Spleen (tissue), 11 donors: ENCODE data around the gene ANKRD12. TPM values are rescaled to one million over a fixed set of nuclear protein-coding genes. Genes with fewer than 3 reads are reported as not detected.

ENCODE experiments used
- DNase-seq: peaks from one replicate; pipeline ENCODE4 v3.0.0-alpha.2; 2020
- H3K27ac ChIP-seq, 8 donors: fragments of 200-600 bp; sonication (generic) in 7 of 8; 1 replicate in 4 of 8; 2 replicates in 4 of 8; pipeline versions ENCODE4 v1.5.0 to v1.8.0; 2016 to 2021; ENCODE audit warnings: inconsistent platforms in 4 of 8, mild to moderate bottlenecking in 4 of 8, moderate library complexity in 1 of 8
- H3K27me3 ChIP-seq, 7 donors: fragments of 200-600 bp; sonication (generic) in 6 of 7; replicated peaks in 1 of 7; 1 replicate in 4 of 7; 2 replicates in 3 of 7; pipeline versions ENCODE4 v1.5.0 to v1.8.0; 2016 to 2021; ENCODE audit warnings: inconsistent platforms in 3 of 7, mild to moderate bottlenecking in 1 of 7
- H3K36me3 ChIP-seq, 6 donors: fragments of 200-600 bp; sonication (generic) in 5 of 6; 1 replicate in 4 of 6; 2 replicates in 2 of 6; pipeline versions ENCODE4 v1.5.0 to v1.8.0; 2016 to 2021; ENCODE audit warnings: inconsistent platforms in 2 of 6
- H3K4me1 ChIP-seq, 6 donors: fragments of 200-600 bp; sonication (generic) in 5 of 6; 1 replicate in 3 of 6; 2 replicates in 3 of 6; pipeline versions ENCODE4 v1.5.0 to v1.8.0; 2016 to 2021; ENCODE audit warnings: inconsistent platforms in 3 of 6
- H3K4me3 ChIP-seq, 8 donors: fragments of 200-600 bp; sonication (generic) in 7 of 8; 1 replicate in 4 of 8; 2 replicates in 4 of 8; pipeline versions ENCODE4 v1.5.0 to v1.8.0; 2016 to 2021; ENCODE audit warnings: inconsistent platforms in 4 of 8, mild to moderate bottlenecking in 4 of 8, moderate library complexity in 2 of 8
- H3K9me3 ChIP-seq, 8 donors: fragments of 200-600 bp; sonication (generic) in 7 of 8; 1 replicate in 4 of 8; 2 replicates in 4 of 8; pipeline versions ENCODE4 v1.5.0 to v1.8.0; 2016 to 2021; ENCODE audit warnings: inconsistent platforms in 4 of 8
- POLR2A ChIP-seq, 3 donors: fragments of 450-650 bp; IDR thresholded peaks; one replicate each; pipeline ENCODE4 v1.5.1; 2017; ENCODE audit warnings: antibody characterized with exemption in 3 of 3, mild to moderate bottlenecking in 1 of 3
- POLR2AphosphoS5 ChIP-seq, 3 donors: sonication (generic); formaldehyde crosslinking; IDR thresholded peaks; one replicate each; pipeline ENCODE4 v1.5.1; 2017; ENCODE audit warnings: antibody characterized with exemption in 3 of 3
- WGBS, 5 donors: extraction: QIAGEN DNeasy Blood & Tissue Kit in 3 of 5; methylation state at CpG; one replicate each; pipeline versions ENCODE4 v1.1.5 to v1.1.7; 2013 to 2018; 5-methylcytosine and 5-hydroxymethylcytosine counted together
- intact Hi-C: fragments of 100-400 bp; cut with DNase I; formaldehyde crosslinking; loops from one replicate; pipeline ENCODE4 v1.15.0; 2023; ENCODE audit warnings: low total_unique reads
- polyA plus RNA-seq, 3 donors: library from polyadenylated mRNA; stranded (reverse); fragments of 200-250 nt; gene quantifications; one replicate each; pipeline ENCODE4 v1.2.1, GENCODE V29; 2013
- total RNA-seq, 7 donors: library from RNA; depleted of rRNA in 3 of 7; stranded (reverse); fragments of >200 nt in 3 of 7; fragmentation: NEBNext Ultra II Directional in 4 of 7; extraction: Animal tissue kit (Norgen Biotek cat#: 25700) in 4 of 7; gene quantifications; one replicate each; pipeline versions ENCODE4 v1.1.0 to v1.2.1, GENCODE V29; 2016 to 2021
- TF ChIP-seq, protein P1 (sequence below), 11 experiments: fragments of 200-600 bp in 7 of 11; fragments of 450-650 bp in 4 of 11; sonication (generic) in 4 of 11; IDR thresholded peaks in 8 of 11; conservative IDR thresholded peaks in 3 of 11; 1 replicate in 7 of 11; 2 replicates in 4 of 11; pipeline versions ENCODE4 v1.4.0 to v1.8.0; 2016 to 2021; ENCODE audit warnings: antibody characterized with exemption in 11 of 11, inconsistent platforms in 4 of 11, mild to moderate bottlenecking in 1 of 11
- donor health status: healthy with polysubstance abuse.
- donor health status: DM: no; HTN: no; CAD: no; lungs with moderate emphysema.
- donor health status: DM: no; HTN: no; CAD: no.
- donor health status: Bipolar disorder and iron deficiency.
- donor health status: healthy.
- donor health status: DM: no; HTN: no; CAD: no.
- donor health status: DM: yes; HTN: yes; CAD: no.

Gene ANKRD12
- total and polyA plus RNA-seq, 10 donors = 7.6 to 122 (median 84.4) TPM

DNA sequence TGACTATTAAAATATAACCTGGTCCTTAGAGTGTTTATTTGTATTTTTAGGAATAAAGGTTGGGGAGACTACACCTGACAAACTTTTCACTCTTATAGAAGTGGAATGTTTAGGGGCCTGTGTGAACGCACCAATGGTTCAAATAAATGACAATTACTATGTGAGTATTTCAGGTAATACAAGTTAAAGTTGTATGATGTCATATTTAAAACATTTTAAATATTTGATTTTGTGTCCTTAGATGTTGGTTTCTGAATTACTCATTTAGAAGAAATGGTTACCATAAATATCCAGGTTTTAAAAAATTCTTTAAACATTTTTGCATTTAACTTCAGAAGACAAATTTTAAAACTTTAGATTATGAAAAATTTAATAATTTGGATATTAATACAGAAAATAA lies 11.8 kb upstream of the ANKRD12 start:
- peaks cover 18 to 68% (median 27%) of the 10 kb centered on the region in 6 donors for H3K4me1 ChIP-seq
- H3K27ac ChIP-seq = no peak overlapping the region
- no peaks in the 10 kb centered on the region for H3K27me3 ChIP-seq
- intact Hi-C loops = no loop called here
- DNase-seq = no peak
- no peak for TF ChIP-seq POLR2AphosphoS5 (IDR thresholded peaks at IDR 0.05)
- TF ChIP-seq, protein P1, sequence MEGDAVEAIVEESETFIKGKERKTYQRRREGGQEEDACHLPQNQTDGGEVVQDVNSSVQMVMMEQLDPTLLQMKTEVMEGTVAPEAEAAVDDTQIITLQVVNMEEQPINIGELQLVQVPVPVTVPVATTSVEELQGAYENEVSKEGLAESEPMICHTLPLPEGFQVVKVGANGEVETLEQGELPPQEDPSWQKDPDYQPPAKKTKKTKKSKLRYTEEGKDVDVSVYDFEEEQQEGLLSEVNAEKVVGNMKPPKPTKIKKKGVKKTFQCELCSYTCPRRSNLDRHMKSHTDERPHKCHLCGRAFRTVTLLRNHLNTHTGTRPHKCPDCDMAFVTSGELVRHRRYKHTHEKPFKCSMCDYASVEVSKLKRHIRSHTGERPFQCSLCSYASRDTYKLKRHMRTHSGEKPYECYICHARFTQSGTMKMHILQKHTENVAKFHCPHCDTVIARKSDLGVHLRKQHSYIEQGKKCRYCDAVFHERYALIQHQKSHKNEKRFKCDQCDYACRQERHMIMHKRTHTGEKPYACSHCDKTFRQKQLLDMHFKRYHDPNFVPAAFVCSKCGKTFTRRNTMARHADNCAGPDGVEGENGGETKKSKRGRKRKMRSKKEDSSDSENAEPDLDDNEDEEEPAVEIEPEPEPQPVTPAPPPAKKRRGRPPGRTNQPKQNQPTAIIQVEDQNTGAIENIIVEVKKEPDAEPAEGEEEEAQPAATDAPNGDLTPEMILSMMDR (IDR thresholded peaks at IDR 0.05 in 8 of 11, conservative IDR thresholded peaks at IDR 0.05 in 3 of 11) = no peak
- TF ChIP-seq POLR2A (IDR thresholded peaks at IDR 0.05) = no peak
- H3K36me3 ChIP-seq = peaks cover 0 to 100% (median 53%) of the 10 kb centered on the region in 6 donors
- WGBS, 5 donors = 91 to 98% (median 96%) methylated on average over 1 of the region's 1 CpG
- no peak overlapping the region for H3K4me3 ChIP-seq
- H3K9me3 ChIP-seq = no peaks in the 10 kb centered on the region

DNA sequence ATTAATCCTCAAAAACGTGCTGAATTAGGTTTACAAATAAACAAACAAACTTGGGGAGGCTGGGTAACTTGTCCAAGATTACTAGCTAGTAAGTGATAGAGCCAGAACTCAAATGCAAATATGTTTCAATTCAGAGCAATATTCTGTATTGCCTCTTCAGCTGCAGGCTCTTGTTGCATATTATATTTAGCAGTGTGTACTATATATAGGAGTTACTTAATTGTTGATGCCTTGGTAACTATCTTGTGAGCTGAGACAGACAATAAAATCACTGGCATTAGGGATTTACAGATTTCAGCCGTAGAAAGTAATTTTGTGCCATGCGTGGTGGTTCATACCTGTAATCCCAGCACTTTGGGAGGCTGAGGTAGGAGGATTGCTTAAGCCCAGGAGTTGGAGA lies 10.2 kb upstream of the ANKRD12 start:
- Histone ChIP-seq H3K36me3 (peaks cover 0 to 100% (median 62%) of the 10 kb centered on the region in 6 donors), H3K27ac (no peak overlapping the region), H3K4me3 (no peak overlapping the region), H3K27me3 (no peaks in the 10 kb centered on the region), H3K9me3 (no peaks in the 10 kb centered on the region), H3K4me1 (peaks cover 5 to 67% (median 11%) of the 10 kb centered on the region in 6 donors)
- DNase-seq = no peak
- intact Hi-C loops = no loop called here
- 85 to 97% (median 93%) methylated on average over 3 of the region's 3 CpGs for WGBS, 5 donors
- TF ChIP-seq, protein P1 (IDR thresholded peaks at IDR 0.05 in 8 of 11, conservative IDR thresholded peaks at IDR 0.05 in 3 of 11) = no peak
- TF ChIP-seq POLR2A (IDR thresholded peaks at IDR 0.05) (no peak), POLR2AphosphoS5 (IDR thresholded peaks at IDR 0.05) (no peak)

DNA sequence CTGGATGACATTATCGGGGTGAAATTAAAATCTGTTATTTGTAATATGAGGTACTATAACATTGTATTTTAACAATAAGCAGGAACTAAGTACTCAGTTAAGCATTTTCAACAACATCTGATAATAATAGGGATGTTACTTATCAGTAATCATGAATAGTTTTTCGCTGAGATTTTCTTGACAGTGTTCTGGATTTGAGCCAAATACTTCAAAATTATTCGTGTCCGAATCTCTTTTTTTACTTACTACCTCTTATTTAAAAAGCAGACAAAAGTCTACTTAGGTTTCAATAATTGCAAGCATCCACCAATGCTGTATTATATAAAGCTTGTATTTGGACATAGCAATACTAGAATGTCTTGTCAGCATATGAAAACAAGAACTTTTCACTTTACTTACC lies 6.4 kb upstream of the ANKRD12 start:
- H3K27me3 ChIP-seq = no peaks in the 10 kb centered on the region
- no peaks in the 10 kb centered on the region for H3K9me3 ChIP-seq
- WGBS, 5 donors = 87 to 95% (median 90%) methylated on average over 4 of the region's 4 CpGs
- H3K4me3 ChIP-seq = no peak overlapping the region
- peak overlapping the region in 1 of 8 donors; percentile 16 for H3K27ac ChIP-seq
- no peak for DNase-seq
- peaks cover 0 to 100% (median 66%) of the 10 kb centered on the region in 6 donors for H3K36me3 ChIP-seq
- TF ChIP-seq POLR2AphosphoS5 (IDR thresholded peaks at IDR 0.05) = no peak
- TF ChIP-seq POLR2A (IDR thresholded peaks at IDR 0.05) = no peak
- TF ChIP-seq, protein P1 (IDR thresholded peaks at IDR 0.05 in 8 of 11, conservative IDR thresholded peaks at IDR 0.05 in 3 of 11) = no peak
- intact Hi-C loops = no loop called here
- H3K4me1 ChIP-seq = peaks cover 2 to 73% (median 18%) of the 10 kb centered on the region in 6 donors

DNA sequence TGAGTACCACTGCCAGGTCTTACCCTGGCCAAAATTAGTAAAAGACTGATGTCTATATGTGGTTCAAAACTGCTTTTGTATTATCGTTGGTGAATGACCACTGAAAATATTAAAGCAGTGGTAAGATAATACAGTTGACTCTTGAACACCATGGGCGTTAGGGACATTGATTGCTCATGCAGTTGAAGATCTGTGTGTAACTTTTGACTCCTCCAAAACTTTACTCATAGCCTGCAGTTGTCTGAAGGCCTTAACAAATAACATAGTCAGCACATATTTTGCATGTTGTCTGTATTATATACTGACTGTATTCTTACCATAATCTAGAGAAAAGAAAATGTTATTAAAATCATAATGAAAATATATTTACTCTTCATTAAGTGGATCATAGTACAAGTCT lies 5.8 kb upstream of the ANKRD12 start:
- Histone ChIP-seq H3K4me1 (peaks cover 8 to 79% (median 24%) of the 10 kb centered on the region in 6 donors), H3K9me3 (no peaks in the 10 kb centered on the region), H3K27ac (peak overlapping the region in 1 of 8 donors; percentile 28), H3K27me3 (no peaks in the 10 kb centered on the region), H3K36me3 (peaks cover 0 to 95% (median 63%) of the 10 kb centered on the region in 6 donors), H3K4me3 (no peak overlapping the region)
- 66 to 89% (median 82%) methylated on average over 2 of the region's 2 CpGs for WGBS, 5 donors
- DNase-seq = no peak
- TF ChIP-seq, protein P1 (IDR thresholded peaks at IDR 0.05 in 8 of 11, conservative IDR thresholded peaks at IDR 0.05 in 3 of 11) = no peak
- TF ChIP-seq POLR2AphosphoS5 (IDR thresholded peaks at IDR 0.05) = no peak
- TF ChIP-seq POLR2A (IDR thresholded peaks at IDR 0.05) = no peak
- intact Hi-C loops = no loop called here
